Measurements from ENCODE around the gene EVA1A.

EVA1A gene

DNA sequence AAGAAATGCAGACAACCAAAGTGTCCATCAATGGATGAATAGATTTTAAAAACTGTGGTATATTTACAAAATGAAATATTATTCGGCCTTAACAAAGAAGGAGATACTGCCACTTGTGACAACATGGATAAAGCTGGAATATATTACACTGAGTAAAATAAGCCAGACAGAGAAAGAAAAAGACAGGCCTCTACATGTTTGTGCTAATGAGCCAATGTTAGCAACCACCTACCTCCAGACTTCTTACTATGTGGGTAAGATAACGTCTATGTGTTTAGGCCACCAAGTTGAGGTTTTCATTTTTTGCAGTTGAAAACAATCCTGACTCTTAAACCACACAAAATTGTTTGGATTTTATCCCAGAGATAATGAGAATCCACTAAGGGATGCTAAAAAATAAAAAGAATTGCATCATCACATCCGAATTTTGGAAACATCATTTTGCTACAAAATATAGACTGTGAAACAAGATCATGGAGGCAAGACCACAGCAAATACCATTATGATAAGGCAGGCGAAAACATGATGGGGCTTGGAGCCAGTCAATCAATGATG, 47.0 kb downstream of the EVA1A start:
- Histone ChIP-seq H3K9ac (ENCODE audit: low read depth, low read length, poor library complexity, severe bottlenecking) (no peak overlapping the region), H3K36me3 (ENCODE audit: insufficient read depth, low read length) (no peaks in the 10 kb centered on the region)

DNA sequence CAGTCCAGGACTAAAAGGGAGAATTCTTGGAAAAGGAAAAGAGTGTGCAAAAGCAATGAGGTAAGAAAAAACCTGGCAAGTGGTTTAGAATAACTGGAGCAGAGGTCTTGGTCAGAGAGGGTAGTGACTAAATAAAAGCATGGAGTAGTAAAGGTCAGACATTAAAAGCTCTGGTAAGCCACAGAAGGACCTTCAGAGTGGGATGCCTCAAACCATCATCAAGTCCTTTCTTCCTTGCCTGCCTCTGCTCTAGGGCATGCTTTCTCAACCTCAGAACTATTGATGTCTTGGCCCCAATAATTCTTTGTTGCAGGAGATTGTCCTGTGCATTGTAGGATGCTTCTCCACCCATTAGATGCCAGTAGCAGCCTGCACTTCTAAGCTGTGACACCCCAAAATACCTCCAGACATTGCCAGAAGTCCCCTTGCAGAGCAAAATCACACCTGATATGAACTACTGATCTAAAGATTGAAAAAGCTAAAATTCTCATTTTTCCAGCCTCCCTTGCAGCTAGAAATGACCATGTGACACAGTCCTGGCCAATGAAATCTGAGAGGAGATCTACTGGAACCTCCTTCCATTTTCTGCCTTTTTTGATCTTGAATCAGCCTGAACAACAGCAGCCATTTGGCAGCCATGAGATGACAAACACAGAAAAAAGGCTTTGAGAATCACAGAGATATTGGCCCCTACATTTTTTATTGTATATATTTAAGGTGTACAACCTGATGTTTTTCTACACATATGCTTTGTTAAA, 48.1 kb downstream of the EVA1A start:
- H4K20me1 ChIP-seq (ENCODE audit: insufficient read depth, low read length, poor library complexity, severe bottlenecking): no peaks in the 10 kb centered on the region
- H2AFZ ChIP-seq (ENCODE audit: low read length): no peak overlapping the region
- no peaks in the 10 kb centered on the region for H3K9me2 ChIP-seq (replicated peaks; ENCODE audit: low read depth, low read length)
- TF ChIP-seq, protein P1, sequence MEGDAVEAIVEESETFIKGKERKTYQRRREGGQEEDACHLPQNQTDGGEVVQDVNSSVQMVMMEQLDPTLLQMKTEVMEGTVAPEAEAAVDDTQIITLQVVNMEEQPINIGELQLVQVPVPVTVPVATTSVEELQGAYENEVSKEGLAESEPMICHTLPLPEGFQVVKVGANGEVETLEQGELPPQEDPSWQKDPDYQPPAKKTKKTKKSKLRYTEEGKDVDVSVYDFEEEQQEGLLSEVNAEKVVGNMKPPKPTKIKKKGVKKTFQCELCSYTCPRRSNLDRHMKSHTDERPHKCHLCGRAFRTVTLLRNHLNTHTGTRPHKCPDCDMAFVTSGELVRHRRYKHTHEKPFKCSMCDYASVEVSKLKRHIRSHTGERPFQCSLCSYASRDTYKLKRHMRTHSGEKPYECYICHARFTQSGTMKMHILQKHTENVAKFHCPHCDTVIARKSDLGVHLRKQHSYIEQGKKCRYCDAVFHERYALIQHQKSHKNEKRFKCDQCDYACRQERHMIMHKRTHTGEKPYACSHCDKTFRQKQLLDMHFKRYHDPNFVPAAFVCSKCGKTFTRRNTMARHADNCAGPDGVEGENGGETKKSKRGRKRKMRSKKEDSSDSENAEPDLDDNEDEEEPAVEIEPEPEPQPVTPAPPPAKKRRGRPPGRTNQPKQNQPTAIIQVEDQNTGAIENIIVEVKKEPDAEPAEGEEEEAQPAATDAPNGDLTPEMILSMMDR (conservative IDR thresholded peaks at IDR 0.05; ENCODE audit: low read length): no peak
- TF ChIP-seq EZH2phosphoT487 (IDR thresholded peaks at IDR 0.05; ENCODE audit: borderline replicate concordance): no peak
- no peaks in the 10 kb centered on the region for H3K79me2 ChIP-seq (ENCODE audit: insufficient read depth, low read length)
- no peaks in the 10 kb centered on the region for H3K4me1 ChIP-seq (ENCODE audit: insufficient read depth, low read length, poor library complexity, severe bottlenecking)
- no peaks in the 10 kb centered on the region for H3F3A ChIP-seq (ENCODE audit: low read depth)
- no peaks in the 10 kb centered on the region for H3K36me3 ChIP-seq (ENCODE audit: insufficient read depth, low read length)
- H3K27me3 ChIP-seq (ENCODE audit: insufficient read depth, low read length, poor library complexity, severe bottlenecking): peaks cover 4% of the 10 kb centered on the region
- H3K9me3 ChIP-seq (ENCODE audit: insufficient read depth, low read depth, low read length): peaks cover 4% of the 10 kb centered on the region; the same call in 1 of the 2 replicates
- no peak overlapping the region for H3K4me3 ChIP-seq (ENCODE audit: low read length, poor library complexity, severe bottlenecking)
- H3K9ac ChIP-seq (ENCODE audit: low read depth, low read length, poor library complexity, severe bottlenecking): no peak overlapping the region
- H3K4me2 ChIP-seq (ENCODE audit: low read depth, low read length, poor library complexity, severe bottlenecking): no peak overlapping the region

More for the DNA sequence above, 47.0 kb downstream of the EVA1A start:
- Histone ChIP-seq H4K20me1 (ENCODE audit: insufficient read depth, low read length, poor library complexity, severe bottlenecking) (no peaks in the 10 kb centered on the region), H3K4me3 (ENCODE audit: low read length, poor library complexity, severe bottlenecking) (no peak overlapping the region), H3F3A (ENCODE audit: low read depth) (no peaks in the 10 kb centered on the region), H3K4me1 (ENCODE audit: insufficient read depth, low read length, poor library complexity, severe bottlenecking) (no peaks in the 10 kb centered on the region), H3K9me2 (replicated peaks; ENCODE audit: low read depth, low read length) (no peaks in the 10 kb centered on the region), H3K4me2 (ENCODE audit: low read depth, low read length, poor library complexity, severe bottlenecking) (no peak overlapping the region), H2AFZ (ENCODE audit: low read length) (no peak overlapping the region), H3K27me3 (ENCODE audit: insufficient read depth, low read length, poor library complexity, severe bottlenecking) (peaks cover 4% of the 10 kb centered on the region), H3K9me3 (ENCODE audit: insufficient read depth, low read depth, low read length) (peaks cover 4% of the 10 kb centered on the region; the same call in 1 of the 2 replicates), H3K79me2 (ENCODE audit: insufficient read depth, low read length) (no peaks in the 10 kb centered on the region)
- no peak for TF ChIP-seq EZH2phosphoT487 (IDR thresholded peaks at IDR 0.05; ENCODE audit: borderline replicate concordance)
- TF ChIP-seq, protein P1 (conservative IDR thresholded peaks at IDR 0.05; ENCODE audit: low read length): no peak

DNA sequence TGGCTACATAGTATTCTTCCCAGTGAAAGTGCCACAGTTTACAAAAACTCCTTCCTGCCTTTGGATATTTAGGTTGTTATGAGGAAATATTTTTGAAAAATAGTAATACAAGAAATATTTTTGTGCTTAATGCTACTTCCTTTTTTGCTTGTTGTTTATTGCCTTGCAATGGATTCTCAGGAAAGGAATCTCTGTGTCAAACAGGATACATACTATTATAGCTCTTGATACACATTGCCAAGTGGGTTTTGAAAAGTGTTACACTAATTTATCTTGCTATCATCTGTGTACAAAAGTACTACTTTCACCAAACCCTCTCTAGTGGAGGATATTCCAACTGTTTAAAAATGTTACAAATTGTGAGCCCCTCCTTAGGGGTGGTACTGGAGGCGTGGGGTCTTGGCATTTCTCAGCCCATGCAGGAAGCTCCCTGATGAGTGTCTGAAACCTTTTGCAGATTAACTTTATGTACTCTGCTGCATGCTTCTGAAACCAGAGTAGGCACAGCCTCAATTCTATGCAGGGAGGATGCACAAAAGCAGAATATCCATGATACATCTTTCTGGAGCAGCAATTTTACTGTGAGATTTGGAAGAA, 54.5 kb downstream of the EVA1A start:
- Histone ChIP-seq H3K79me2 (ENCODE audit: insufficient read depth, low read length) (no peaks in the 10 kb centered on the region), H3K27me3 (ENCODE audit: insufficient read depth, low read length, poor library complexity, severe bottlenecking) (no peaks in the 10 kb centered on the region)

More for the DNA sequence above, 54.5 kb downstream of the EVA1A start:
- Histone ChIP-seq H3K4me3 (ENCODE audit: low read length, poor library complexity, severe bottlenecking) (no peak overlapping the region), H3K4me1 (ENCODE audit: insufficient read depth, low read length, poor library complexity, severe bottlenecking) (peaks cover 4% of the 10 kb centered on the region), H3K9me2 (replicated peaks; ENCODE audit: low read depth, low read length) (no peaks in the 10 kb centered on the region), H3K36me3 (ENCODE audit: insufficient read depth, low read length) (no peaks in the 10 kb centered on the region), H3K9me3 (ENCODE audit: insufficient read depth, low read depth, low read length) (no peaks in the 10 kb centered on the region), H3K9ac (ENCODE audit: low read depth, low read length, poor library complexity, severe bottlenecking) (no peak overlapping the region), H3F3A (ENCODE audit: low read depth) (no peaks in the 10 kb centered on the region), H4K20me1 (ENCODE audit: insufficient read depth, low read length, poor library complexity, severe bottlenecking) (no peaks in the 10 kb centered on the region), H3K4me2 (ENCODE audit: low read depth, low read length, poor library complexity, severe bottlenecking) (no peak overlapping the region), H2AFZ (ENCODE audit: low read length) (no peak overlapping the region)
- no peak for TF ChIP-seq EZH2phosphoT487 (IDR thresholded peaks at IDR 0.05; ENCODE audit: borderline replicate concordance)
- TF ChIP-seq, protein P1 (conservative IDR thresholded peaks at IDR 0.05; ENCODE audit: low read length): no peak
